ENCODE measurements around the gene TMEM163.

Gene TMEM163

GRCh38 chr2:134675314-134675713 is 43.5 kb downstream of the TMEM163 start:
- H3K36me3 ChIP-seq (ENCODE audit: insufficient read depth, low read length) = no peaks in the 10 kb centered on the region
- H2AFZ ChIP-seq (ENCODE audit: low read length, unreplicated experiment) = no peak overlapping the region
- H3K4me3 ChIP-seq (ENCODE audit: low read depth, low read length) = no peak overlapping the region
- no peak overlapping the region for H3K27ac ChIP-seq (ENCODE audit: low read depth, low read length)
- H3K27me3 ChIP-seq (ENCODE audit: insufficient read depth, low read length) = peaks cover 41% of the 10 kb centered on the region
- H3K79me2 ChIP-seq (ENCODE audit: control insufficient read depth, insufficient read depth, low read length, unreplicated experiment) = no peaks in the 10 kb centered on the region
- H3K4me1 ChIP-seq (ENCODE audit: control insufficient read depth, insufficient read depth, low read length, unreplicated experiment) = no peaks in the 10 kb centered on the region

- H3K36me3 ChIP-seq (ENCODE audit: insufficient read depth, low read length) = no peaks in the 10 kb centered on the region
- peaks cover 45% of the 10 kb centered on the region for H3K27me3 ChIP-seq (ENCODE audit: insufficient read depth, low read length)
- no peaks in the 10 kb centered on the region for H3K4me1 ChIP-seq (ENCODE audit: control insufficient read depth, insufficient read depth, low read length, unreplicated experiment)
- no peak overlapping the region for H3K27ac ChIP-seq (ENCODE audit: low read depth, low read length)
- no peak overlapping the region for H3K4me3 ChIP-seq (ENCODE audit: low read depth, low read length)
- no peaks in the 10 kb centered on the region for H3K79me2 ChIP-seq (ENCODE audit: control insufficient read depth, insufficient read depth, low read length, unreplicated experiment)
- no peak overlapping the region for H2AFZ ChIP-seq (ENCODE audit: low read length, unreplicated experiment)
These were observed 44.1 kb downstream of the TMEM163 start for GRCh38 chr2:134674687-134675086.

- no peaks in the 10 kb centered on the region for H3K4me1 ChIP-seq (ENCODE audit: control insufficient read depth, insufficient read depth, low read length, unreplicated experiment)
- H3K4me3 ChIP-seq (ENCODE audit: low read depth, low read length) = no peak overlapping the region
- H3K36me3 ChIP-seq (ENCODE audit: insufficient read depth, low read length) = no peaks in the 10 kb centered on the region
- H3K27ac ChIP-seq (ENCODE audit: low read depth, low read length) = no peak overlapping the region
- H3K79me2 ChIP-seq (ENCODE audit: control insufficient read depth, insufficient read depth, low read length, unreplicated experiment) = no peaks in the 10 kb centered on the region
- H2AFZ ChIP-seq (ENCODE audit: low read length, unreplicated experiment) = no peak overlapping the region
- H3K27me3 ChIP-seq (ENCODE audit: insufficient read depth, low read length) = peaks cover 51% of the 10 kb centered on the region
These were observed 47.3 kb downstream of the TMEM163 start for GRCh38 chr2:134671513-134671912.

- H2AFZ ChIP-seq (ENCODE audit: low read length, unreplicated experiment) = no peak overlapping the region
- H3K27ac ChIP-seq (ENCODE audit: low read depth, low read length) = no peak overlapping the region
- H3K27me3 ChIP-seq (ENCODE audit: insufficient read depth, low read length) = peaks cover 51% of the 10 kb centered on the region
- no peaks in the 10 kb centered on the region for H3K4me1 ChIP-seq (ENCODE audit: control insufficient read depth, insufficient read depth, low read length, unreplicated experiment)
- no peaks in the 10 kb centered on the region for H3K36me3 ChIP-seq (ENCODE audit: insufficient read depth, low read length)
- H3K4me3 ChIP-seq (ENCODE audit: low read depth, low read length) = no peak overlapping the region
- no peaks in the 10 kb centered on the region for H3K79me2 ChIP-seq (ENCODE audit: control insufficient read depth, insufficient read depth, low read length, unreplicated experiment)
These were observed 47.8 kb downstream of the TMEM163 start for GRCh38 chr2:134670955-134671354.

GRCh38 chr2:134669731-134670669 is 48.8 kb downstream of the TMEM163 start:
- no peak overlapping the region for H3K4me3 ChIP-seq (ENCODE audit: low read depth, low read length)
- H3K4me1 ChIP-seq (ENCODE audit: control insufficient read depth, insufficient read depth, low read length, unreplicated experiment) = no peaks in the 10 kb centered on the region
- H3K36me3 ChIP-seq (ENCODE audit: insufficient read depth, low read length) = no peaks in the 10 kb centered on the region
- H3K79me2 ChIP-seq (ENCODE audit: control insufficient read depth, insufficient read depth, low read length, unreplicated experiment) = no peaks in the 10 kb centered on the region
- H2AFZ ChIP-seq (ENCODE audit: low read length, unreplicated experiment) = no peak overlapping the region
- H3K27me3 ChIP-seq (ENCODE audit: insufficient read depth, low read length) = peaks cover 48% of the 10 kb centered on the region
- no peak overlapping the region for H3K27ac ChIP-seq (ENCODE audit: low read depth, low read length)

GRCh38 chr2:134668821-134669220 is 50.0 kb downstream of the TMEM163 start:
- Histone ChIP-seq H3K4me1 (ENCODE audit: control insufficient read depth, insufficient read depth, low read length, unreplicated experiment) (no peaks in the 10 kb centered on the region), H2AFZ (ENCODE audit: low read length, unreplicated experiment) (no peak overlapping the region), H3K4me3 (ENCODE audit: low read depth, low read length) (no peak overlapping the region), H3K27me3 (ENCODE audit: insufficient read depth, low read length) (peaks cover 55% of the 10 kb centered on the region), H3K27ac (ENCODE audit: low read depth, low read length) (no peak overlapping the region), H3K36me3 (ENCODE audit: insufficient read depth, low read length) (no peaks in the 10 kb centered on the region), H3K79me2 (ENCODE audit: control insufficient read depth, insufficient read depth, low read length, unreplicated experiment) (no peaks in the 10 kb centered on the region)

GRCh38 chr2:134667541-134667940 is 51.3 kb downstream of the TMEM163 start:
- no peak overlapping the region for H3K27ac ChIP-seq (ENCODE audit: low read depth, low read length)
- H3K79me2 ChIP-seq (ENCODE audit: control insufficient read depth, insufficient read depth, low read length, unreplicated experiment) = no peaks in the 10 kb centered on the region
- H3K4me1 ChIP-seq (ENCODE audit: control insufficient read depth, insufficient read depth, low read length, unreplicated experiment) = no peaks in the 10 kb centered on the region
- H3K4me3 ChIP-seq (ENCODE audit: low read depth, low read length) = no peak overlapping the region
- peaks cover 65% of the 10 kb centered on the region for H3K27me3 ChIP-seq (ENCODE audit: insufficient read depth, low read length)
- no peak overlapping the region for H2AFZ ChIP-seq (ENCODE audit: low read length, unreplicated experiment)
- H3K36me3 ChIP-seq (ENCODE audit: insufficient read depth, low read length) = no peaks in the 10 kb centered on the region

GRCh38 chr2:134667081-134667480 is 51.7 kb downstream of the TMEM163 start:
- H3K4me3 ChIP-seq (ENCODE audit: low read depth, low read length) = no peak overlapping the region
- H2AFZ ChIP-seq (ENCODE audit: low read length, unreplicated experiment) = no peak overlapping the region
- no peaks in the 10 kb centered on the region for H3K79me2 ChIP-seq (ENCODE audit: control insufficient read depth, insufficient read depth, low read length, unreplicated experiment)
- no peaks in the 10 kb centered on the region for H3K4me1 ChIP-seq (ENCODE audit: control insufficient read depth, insufficient read depth, low read length, unreplicated experiment)
- H3K36me3 ChIP-seq (ENCODE audit: insufficient read depth, low read length) = no peaks in the 10 kb centered on the region
- H3K27me3 ChIP-seq (ENCODE audit: insufficient read depth, low read length) = peaks cover 66% of the 10 kb centered on the region
- H3K27ac ChIP-seq (ENCODE audit: low read depth, low read length) = no peak overlapping the region

GRCh38 chr2:134665727-134666506 is 52.9 kb downstream of the TMEM163 start:
- Histone ChIP-seq H3K27ac (ENCODE audit: low read depth, low read length) (no peak overlapping the region), H3K36me3 (ENCODE audit: insufficient read depth, low read length) (no peaks in the 10 kb centered on the region), H3K4me1 (ENCODE audit: control insufficient read depth, insufficient read depth, low read length, unreplicated experiment) (no peaks in the 10 kb centered on the region), H3K27me3 (ENCODE audit: insufficient read depth, low read length) (peaks cover 69% of the 10 kb centered on the region), H2AFZ (ENCODE audit: low read length, unreplicated experiment) (no peak overlapping the region), H3K79me2 (ENCODE audit: control insufficient read depth, insufficient read depth, low read length, unreplicated experiment) (no peaks in the 10 kb centered on the region), H3K4me3 (ENCODE audit: low read depth, low read length) (no peak overlapping the region)

GRCh38 chr2:134663451-134664450 is 55.0 kb downstream of the TMEM163 start:
- Histone ChIP-seq H3K4me1 (ENCODE audit: control insufficient read depth, insufficient read depth, low read length, unreplicated experiment) (no peaks in the 10 kb centered on the region), H3K4me3 (ENCODE audit: low read depth, low read length) (no peak overlapping the region), H3K27me3 (ENCODE audit: insufficient read depth, low read length) (peaks cover 51% of the 10 kb centered on the region), H3K36me3 (ENCODE audit: insufficient read depth, low read length) (no peaks in the 10 kb centered on the region), H2AFZ (ENCODE audit: low read length, unreplicated experiment) (no peak overlapping the region), H3K79me2 (ENCODE audit: control insufficient read depth, insufficient read depth, low read length, unreplicated experiment) (no peaks in the 10 kb centered on the region), H3K27ac (ENCODE audit: low read depth, low read length) (no peak overlapping the region)

Measured in ACC112 (cell line).